GM23338 (cell line): ENCODE results near the gene TOM1L2. TPM values are rescaled to one million over a fixed set of nuclear protein-coding genes. Genes with fewer than 3 reads are reported as not detected.

Experiments
- ATAC-seq: fragments of 200-7000 bp; cut with Tn5 transposase; 3 replicates; pipeline ENCODE4 v1.9.1; 2020
- DNase-seq: peaks from one replicate; pipeline ENCODE4 v3.0.0-alpha.2; 2015; ENCODE audit warnings: low spot score
- H2AFZ ChIP-seq: fragments of 200-600 bp; sonication (generic); 2 replicates; pipeline ENCODE4 v1.8.0; 2016; ENCODE audit warnings: antibody characterized with exemption, mild to moderate bottlenecking, moderate library complexity
- H3F3A ChIP-seq: fragments of 200-600 bp; sonication (generic); replicated peaks from 2 replicates; pipeline ENCODE4 v1.8.0; 2017; ENCODE audit warnings: antibody characterized with exemption, mixed run types, low read depth
- H3K27ac ChIP-seq: fragments of 200-600 bp; sonication (generic); 2 replicates; pipeline ENCODE4 v1.6.1; 2016; ENCODE audit warnings: low read depth
- H3K27me3 ChIP-seq: fragments of 200-600 bp; sonication (generic); 2 replicates; pipeline ENCODE4 v1.8.0; 2016; ENCODE audit warnings: mild to moderate bottlenecking, mixed run types, moderate library complexity; ENCODE audit not compliant: insufficient read depth
- H3K36me3 ChIP-seq: fragments of 200-600 bp; sonication (generic); 2 replicates; pipeline ENCODE4 v1.8.0; 2016; ENCODE audit warnings: mild to moderate bottlenecking; ENCODE audit not compliant: insufficient read depth
- H3K4me1 ChIP-seq: fragments of 200-600 bp; sonication (generic); 2 replicates; pipeline ENCODE4 v1.8.0; 2016; ENCODE audit warnings: mild to moderate bottlenecking, moderate library complexity; ENCODE audit not compliant: insufficient read depth
- H3K4me2 ChIP-seq: fragments of 200-600 bp; sonication (generic); 2 replicates; pipeline ENCODE4 v1.7.1; 2017; ENCODE audit warnings: mixed run types
- H3K4me3 ChIP-seq: fragments of 200-600 bp; sonication (generic); 2 replicates; pipeline ENCODE4 v1.6.1; 2016; ENCODE audit warnings: mixed run types
- H3K79me2 ChIP-seq: fragments of 200-600 bp; sonication (generic); replicated peaks from 2 replicates; pipeline ENCODE4 v1.8.0; 2017; ENCODE audit warnings: mild to moderate bottlenecking; ENCODE audit not compliant: insufficient read depth
- H3K9me2 ChIP-seq: fragments of 200-600 bp; sonication (generic); 2 replicates; pipeline ENCODE4 v1.8.0; 2017; ENCODE audit not compliant: insufficient read depth
- H4K20me1 ChIP-seq: fragments of 200-600 bp; sonication (generic); replicated peaks from 2 replicates; pipeline ENCODE4 v1.8.0; 2017; ENCODE audit warnings: mild to moderate bottlenecking; ENCODE audit not compliant: insufficient read depth
- H3K27ac Mint-ChIP-seq: 2 replicates; pipeline ENCODE4 v1.8.0; 2020; ENCODE audit warnings: inconsistent platforms, mild to moderate bottlenecking, moderate library complexity, mixed read lengths
- H3K27me3 Mint-ChIP-seq: 3 replicates; pipeline ENCODE4 v1.8.0; 2022; ENCODE audit warnings: low read depth, mild to moderate bottlenecking, moderate library complexity, mixed read lengths, inconsistent platforms; ENCODE audit not compliant: insufficient read depth, poor library complexity
- H3K36me3 Mint-ChIP-seq: 3 replicates; pipeline ENCODE4 v1.8.0; 2021; ENCODE audit warnings: low read depth, mild to moderate bottlenecking, inconsistent platforms, moderate library complexity, mixed read lengths
- H3K4me1 Mint-ChIP-seq: 3 replicates; pipeline ENCODE4 v1.8.0; 2020; ENCODE audit warnings: mild to moderate bottlenecking, inconsistent platforms, mixed read lengths
- H3K4me3 Mint-ChIP-seq: 3 replicates; pipeline ENCODE4 v1.8.0; 2021; ENCODE audit warnings: moderate library complexity, mild to moderate bottlenecking, inconsistent platforms, mixed read lengths
- H3K9me3 Mint-ChIP-seq: 3 replicates; pipeline ENCODE4 v1.8.0; 2020; ENCODE audit warnings: moderate library complexity, mild to moderate bottlenecking, inconsistent platforms, mixed read lengths
- CREB1 ChIP-seq: fragments of 250-450 bp; sonication (Bioruptor Pico); IDR thresholded peaks from 2 replicates; pipeline ENCODE4 v1.5.0; 2020; ENCODE audit warnings: low read depth, mild to moderate bottlenecking, moderate library complexity
- ETS1 ChIP-seq: IDR thresholded peaks from 2 replicates; pipeline ENCODE4 v1.6.1; 2016; ENCODE audit warnings: antibody characterized with exemption
- EZH2 ChIP-seq: fragments of 200-600 bp; sonication (generic); IDR thresholded peaks from one replicate; pipeline ENCODE4 v1.8.0; 2017; ENCODE audit warnings: antibody characterized with exemption, mild to moderate bottlenecking, low read depth; ENCODE audit not compliant: unreplicated experiment
- EZH2phosphoT487 ChIP-seq: fragments of 200-600 bp; sonication (generic); IDR thresholded peaks from one replicate; pipeline ENCODE4 v1.8.1; 2018; ENCODE audit warnings: antibody characterized with exemption; ENCODE audit not compliant: unreplicated experiment
- ZNF114 ChIP-seq: fragments of 250-450 bp; sonication (Bioruptor Pico); IDR thresholded peaks from 2 replicates; pipeline ENCODE4 v1.5.0; 2020; ENCODE audit warnings: mild to moderate bottlenecking, moderate library complexity
- ZNF331 ChIP-seq: fragments of 250-450 bp; sonication (Bioruptor Pico); IDR thresholded peaks from 2 replicates; pipeline ENCODE4 v1.5.0; 2020; ENCODE audit warnings: low read depth, mild to moderate bottlenecking, moderate library complexity
- ZNF462 ChIP-seq: fragments of 250-450 bp; sonication (Bioruptor Pico); IDR thresholded peaks from 2 replicates; pipeline ENCODE4 v1.5.0; 2020; ENCODE audit warnings: mild to moderate bottlenecking, moderate library complexity
- polyA plus RNA-seq: library from polyadenylated mRNA; unstranded; fragments of >200 nt; fragmentation: Nextera tagmentation; extraction: Ambion mirVana; gene quantifications from 2 replicates; pipeline ENCODE4 v1.2.1, GENCODE V29; 2016
- total RNA-seq: library from RNA; depleted of rRNA; stranded (reverse); fragments of >200 nt; shearing (Covaris generic); gene quantifications from 2 replicates; pipeline ENCODE4 v1.2.3, GENCODE V29; 2014

TOM1L2 gene
- total and polyA plus RNA-seq, 2 experiments from 2014 or later = 3.3 TPM

- no peak for TF ChIP-seq ZNF462
- TF ChIP-seq ZNF114 (CRISPR knock-in tag) = no peak
Observed at GRCh38 chr17:17924857-17925250, 47.3 kb downstream of the TOM1L2 start (continued).

GRCh38 chr17:17924131-17924856 is 47.9 kb downstream of the TOM1L2 start:
- Mint-ChIP-seq H3K4me1 (peaks cover 37% of the 10 kb centered on the region), H3K27me3 (peaks cover 11% of the 10 kb centered on the region), H3K36me3 (no peaks in the 10 kb centered on the region), H3K4me3 (no peak overlapping the region), H3K9me3 (no peaks in the 10 kb centered on the region), H3K27ac (no peak overlapping the region)
- DNase-seq = no peak
- peaks cover 32% of the 10 kb centered on the region for H3K4me1 ChIP-seq
- no peaks in the 10 kb centered on the region for H3K9me2 ChIP-seq
- H4K20me1 ChIP-seq = no peaks in the 10 kb centered on the region
- H3K79me2 ChIP-seq = no peaks in the 10 kb centered on the region
- ATAC-seq = no peak
- no peak overlapping the region for H2AFZ ChIP-seq
- H3K4me3 ChIP-seq = no peak overlapping the region
- H3K4me2 ChIP-seq = no peak overlapping the region
- H3K27ac ChIP-seq = no peak overlapping the region
- no peaks in the 10 kb centered on the region for H3K36me3 ChIP-seq
- H3F3A ChIP-seq = peaks cover 10% of the 10 kb centered on the region; the same call in 1 of the 2 replicates
- no peaks in the 10 kb centered on the region for H3K27me3 ChIP-seq
- TF ChIP-seq ZNF331 (CRISPR knock-in tag) (no peak), EZH2 (no peak), CREB1 (CRISPR knock-in tag) (no peak), ZNF462 (no peak), ETS1 (no peak), EZH2phosphoT487 (no peak)
